OCI-LY1 (cell line): Measurements from ENCODE around the gene MAN2C1.
"Not testable (repeated sequence)": the region's sequence is repeated elsewhere in the genome, so short reads cannot be mapped to it uniquely, and the experiment has no call there.

Source experiments
- H2AFZ ChIP-seq: fragments of 200-600 bp; sonication (generic), shearing (Covaris generic); 2 replicates; pipeline ENCODE4 v1.6.0; 2014; ENCODE audit warnings: antibody characterized with exemption, mild to moderate bottlenecking, low read length
- H3F3A ChIP-seq: fragments of 200-600 bp; sonication (generic), shearing (Covaris generic); 2 replicates; pipeline ENCODE4 v1.6.0; 2014; ENCODE audit warnings: mild to moderate bottlenecking, antibody characterized with exemption, low read length, moderate library complexity; ENCODE audit not compliant: insufficient read depth
- H3K27ac ChIP-seq: fragments of 200-600 bp; sonication (generic); 2 replicates; pipeline ENCODE4 v1.5.1; 2014; ENCODE audit warnings: low read length, mixed run types, mild to moderate bottlenecking, low read depth; ENCODE audit not compliant: poor library complexity, severe bottlenecking
- H3K27me3 ChIP-seq: fragments of 200-600 bp; sonication (generic); 2 replicates; pipeline ENCODE4 v1.6.0; 2014; ENCODE audit warnings: antibody characterized with exemption, mild to moderate bottlenecking, low read length, moderate library complexity; ENCODE audit not compliant: insufficient read depth
- H3K36me3 ChIP-seq: fragments of 200-600 bp; sonication (generic); 2 replicates; pipeline ENCODE4 v1.6.1; 2014; ENCODE audit warnings: mild to moderate bottlenecking, antibody characterized with exemption, low read length, moderate library complexity, mixed read lengths; ENCODE audit not compliant: insufficient read depth
- H3K4me1 ChIP-seq: fragments of 200-600 bp; sonication (generic); 2 replicates; pipeline ENCODE4 v1.5.1; 2014; ENCODE audit warnings: mild to moderate bottlenecking, low read length, moderate library complexity; ENCODE audit not compliant: insufficient read depth, severe bottlenecking
- H3K4me2 ChIP-seq: fragments of 200-600 bp; sonication (generic), shearing (Covaris generic); 2 replicates; pipeline ENCODE4 v1.6.1; 2014; ENCODE audit warnings: low read length
- H3K4me3 ChIP-seq: fragments of 200-600 bp; sonication (generic); 2 replicates; pipeline ENCODE4 v1.5.1; 2014; ENCODE audit warnings: low read length, low read depth, mild to moderate bottlenecking, mixed read lengths; ENCODE audit not compliant: poor library complexity, severe bottlenecking
- H3K79me2 ChIP-seq: fragments of 200-600 bp; shearing (Covaris generic); 2 replicates; pipeline ENCODE4 v1.6.1; 2016; ENCODE audit warnings: mixed run types, low read length, mixed read lengths; ENCODE audit not compliant: insufficient read depth
- H3K9ac ChIP-seq: fragments of 200-600 bp; sonication (generic), shearing (Covaris generic); 2 replicates; pipeline ENCODE4 v1.6.1; 2014; ENCODE audit warnings: mild to moderate bottlenecking, low read length, mixed read lengths
- H3K9me2 ChIP-seq: fragments of 200-600 bp; sonication (generic), shearing (Covaris generic); 2 replicates; pipeline ENCODE4 v1.6.1; 2014; ENCODE audit warnings: low read depth, mild to moderate bottlenecking, low read length, mixed read lengths
- H3K9me3 ChIP-seq: fragments of 200-600 bp; shearing (Covaris generic); 2 replicates; pipeline ENCODE4 v1.6.1; 2014; ENCODE audit warnings: low read length, mixed read lengths
- H4K20me1 ChIP-seq: fragments of 200-600 bp; sonication (generic), shearing (Covaris generic); 2 replicates; pipeline ENCODE4 v1.6.0; 2016; ENCODE audit warnings: mild to moderate bottlenecking, low read length; ENCODE audit not compliant: insufficient read depth
- CTCF ChIP-seq: fragments of 200-600 bp; sonication (generic), shearing (Covaris generic); IDR thresholded peaks from 2 replicates; pipeline ENCODE4 v1.5.1; 2017; ENCODE audit warnings: mild to moderate bottlenecking, antibody characterized with exemption, low read length, moderate library complexity, mixed read lengths
- EZH2 ChIP-seq: fragments of 200-600 bp; sonication (generic), shearing (Covaris generic); IDR thresholded peaks from 2 replicates; pipeline ENCODE4 v1.8.0; 2017; ENCODE audit warnings: borderline replicate concordance, mixed run types, mild to moderate bottlenecking, antibody characterized with exemption, low read length, moderate library complexity, mixed read lengths

MAN2C1 gene

GRCh38 chr15:75389791-75390382 lies 21.5 kb upstream of the MAN2C1 start:
- H3K9me3 ChIP-seq, result no peaks in the 10 kb centered on the region
- no peak overlapping the region for H2AFZ ChIP-seq
- no peaks in the 10 kb centered on the region for H3K27me3 ChIP-seq
- H3K4me1 ChIP-seq, result no peaks in the 10 kb centered on the region
- no peak for TF ChIP-seq EZH2
- no peak for TF ChIP-seq CTCF
- H3K9me2 ChIP-seq, result no peaks in the 10 kb centered on the region
- no peak overlapping the region for H3K9ac ChIP-seq
- H3F3A ChIP-seq, result no peaks in the 10 kb centered on the region
- H3K36me3 ChIP-seq, result peaks cover 100% of the 10 kb centered on the region
- no peak overlapping the region for H3K27ac ChIP-seq
- H3K79me2 ChIP-seq, result no peaks in the 10 kb centered on the region
- H3K4me3 ChIP-seq, result no peak overlapping the region
- no peak overlapping the region for H3K4me2 ChIP-seq
- H4K20me1 ChIP-seq, result no peaks in the 10 kb centered on the region

GRCh38 chr15:75383986-75384385 lies 15.6 kb upstream of the MAN2C1 start:
- H3F3A ChIP-seq, H3K27me3 ChIP-seq, H3K4me1 ChIP-seq, H3K27ac ChIP-seq, H2AFZ ChIP-seq, H3K4me3 ChIP-seq, H3K79me2 ChIP-seq, H3K9me2 ChIP-seq, H3K9me3 ChIP-seq, H3K9ac ChIP-seq, H3K4me2 ChIP-seq, H4K20me1 ChIP-seq: not testable (repeated sequence)
- peaks cover 96% of the 10 kb centered on the region for H3K36me3 ChIP-seq

GRCh38 chr15:75380773-75381172 lies 12.4 kb upstream of the MAN2C1 start:
- no peaks in the 10 kb centered on the region for H4K20me1 ChIP-seq
- H3K4me3 ChIP-seq, result no peak overlapping the region
- no peaks in the 10 kb centered on the region for H3F3A ChIP-seq
- H3K27ac ChIP-seq, result no peak overlapping the region
- H3K4me1 ChIP-seq, result no peaks in the 10 kb centered on the region
- no peak overlapping the region for H2AFZ ChIP-seq
- no peaks in the 10 kb centered on the region for H3K79me2 ChIP-seq
- peaks cover 90% of the 10 kb centered on the region for H3K36me3 ChIP-seq
- no peak overlapping the region for H3K9ac ChIP-seq
- no peaks in the 10 kb centered on the region for H3K9me3 ChIP-seq
- no peaks in the 10 kb centered on the region for H3K9me2 ChIP-seq
- H3K4me2 ChIP-seq, result no peak overlapping the region
- no peaks in the 10 kb centered on the region for H3K27me3 ChIP-seq
- no peak for TF ChIP-seq CTCF
- TF ChIP-seq EZH2, result no peak
